Activated CD4-positive, alpha-beta T cell treated with anti-CD3 and anti-CD28 coated beads, Interleukin-2, amount 10 ng/mL, durations not matched to agents 7 days and 5 days (primary cell): ENCODE measurements around the gene ATP13A1. TPM values are rescaled to one million over a fixed set of nuclear protein-coding genes. Genes with fewer than 3 reads are reported as not detected.
"Not testable (repeated sequence)": the region's sequence is repeated elsewhere in the genome, so short reads cannot be mapped to it uniquely, and the experiment has no call there.

Experiments used
- CTCF ChIA-PET: fragments of 350-600 bp; sonication (Branson Sonifier 250); formaldehyde crosslinking; loops from one replicate; lab custom pipeline; 2021; ENCODE audit warnings: antibody characterized with exemption; lab: Charles Lee
- POLR2A ChIA-PET: fragments of 350-600 bp; sonication (Branson Sonifier 250); formaldehyde crosslinking; loops from one replicate; lab custom pipeline; 2021; ENCODE audit warnings: antibody characterized with exemption; lab: Charles Lee
- DNase-seq: peaks from one replicate; pipeline ENCODE4 v3.0.0-alpha.2; 2020
- H3K27ac Mint-ChIP-seq: one replicate; pipeline ENCODE4 v1.8.0; 2021; ENCODE audit warnings: mild to moderate bottlenecking, moderate library complexity, mixed read lengths
- H3K27me3 Mint-ChIP-seq: one replicate; pipeline ENCODE4 v1.8.0; 2021; ENCODE audit warnings: mixed read lengths
- H3K36me3 Mint-ChIP-seq: one replicate; pipeline ENCODE4 v1.8.0; 2021; ENCODE audit warnings: low read depth, mixed read lengths
- H3K4me1 Mint-ChIP-seq: one replicate; pipeline ENCODE4 v1.8.0; 2021; ENCODE audit warnings: mixed read lengths
- H3K4me3 Mint-ChIP-seq: one replicate; pipeline ENCODE4 v1.8.0; 2021; ENCODE audit warnings: mild to moderate bottlenecking, moderate library complexity, mixed read lengths
- H3K9me3 Mint-ChIP-seq: one replicate; pipeline ENCODE4 v1.8.0; 2021; ENCODE audit warnings: mixed read lengths
- total RNA-seq, 2 experiments: library from RNA; stranded (reverse); gene quantifications; one replicate each; pipeline ENCODE4 v1.2.3, GENCODE V29; 2021

The ATP13A1 gene
- total RNA-seq, 2 experiments from 2014 or later = 90.1 to 105 TPM

- Mint-ChIP-seq H3K9me3 (no peaks in the 10 kb centered on the region), H3K4me1 (peaks cover 37% of the 10 kb centered on the region), H3K4me3 (no peak overlapping the region), H3K36me3 (peaks cover 37% of the 10 kb centered on the region), H3K27ac (no peak overlapping the region), H3K27me3 (no peaks in the 10 kb centered on the region)
- POLR2A ChIA-PET = no interaction called here
- CTCF ChIA-PET = interaction anchor here (0.7 to 1.3 kb wide), 3 partner anchors 12 to 47 kb away, joined by 3 to 5 read pairs (median 4); no protein-coding TSS in a partner anchor
- no peak for DNase-seq
Observed at GRCh38 chr19:19623383-19623782, 40.1 kb downstream of the ATP13A1 start.

DNA sequence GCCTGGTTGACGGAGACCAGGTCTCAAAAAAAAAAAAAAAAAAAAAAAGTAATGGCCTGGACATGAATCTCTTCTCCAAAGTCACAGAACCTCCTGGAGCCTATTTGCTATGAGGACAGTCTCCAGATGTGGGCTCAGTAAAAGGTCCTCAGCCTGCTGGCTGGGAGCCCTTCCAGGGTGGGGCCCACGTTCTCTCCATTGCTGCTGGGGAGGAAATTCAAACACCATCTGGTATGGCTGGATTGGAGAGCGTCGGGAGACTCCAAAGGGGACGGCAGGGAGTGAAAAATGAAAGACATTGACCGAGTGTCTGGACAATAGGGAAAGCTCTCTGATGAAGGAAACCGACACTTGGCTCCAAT is 43.6 kb downstream of the ATP13A1 start:
- DNase-seq = no peak
- Mint-ChIP-seq H3K9me3 (no peaks in the 10 kb centered on the region), H3K4me3 (no peak overlapping the region), H3K27ac (no peak overlapping the region), H3K4me1 (peaks cover 46% of the 10 kb centered on the region), H3K27me3 (no peaks in the 10 kb centered on the region), H3K36me3 (peaks cover 39% of the 10 kb centered on the region)
- ChIA-PET CTCF (interaction anchor here (1.1 to 2.1 kb wide), 3 partner anchors 9 to 24 kb away, joined by 4 to 5 read pairs (median 5); partner anchors contain the start of gene GMIP), POLR2A (no interaction called here)

GRCh38 chr19:19619181-19619848 is 44.2 kb downstream of the ATP13A1 start:
- POLR2A ChIA-PET = no interaction called here
- Mint-ChIP-seq H3K9me3 (no peaks in the 10 kb centered on the region), H3K27me3 (no peaks in the 10 kb centered on the region), H3K36me3 (peaks cover 37% of the 10 kb centered on the region), H3K27ac (peak overlapping the region; percentile 76), H3K4me3 (peak overlapping the region; percentile 95), H3K4me1 (peaks cover 45% of the 10 kb centered on the region)
- DNase-seq = no peak
- CTCF ChIA-PET = interaction anchor here (2.1 kb wide), 1 partner anchor 25 kb away, joined by 5 read pairs; the partner anchor contains the start of gene GMIP

- peak; percentile 99 for DNase-seq
- ChIA-PET POLR2A (no interaction called here), CTCF (interaction anchor here (1.0 to 2.1 kb wide), 3 partner anchors 9 to 25 kb away, joined by 3 to 5 read pairs (median 5); partner anchors contain the start of gene GMIP)
- Mint-ChIP-seq H3K27ac (peak within 1 kb of the TSS; percentile 88), H3K4me3 (peak within 1 kb of the TSS; percentile 95), H3K9me3 (no peaks in the 10 kb centered on the region), H3K4me1 (peaks cover 48% of the 10 kb centered on the region), H3K27me3 (no peaks in the 10 kb centered on the region), H3K36me3 (peaks cover 33% of the 10 kb centered on the region)
Observed at GRCh38 chr19:19618219-19619051, 45.0 kb downstream of the ATP13A1 start, which contains the start of gene PBX4. TSS of gene PBX4 (minus strand) at chr19:19618687. CDS start at chr19:19618629, 58 bp downstream.

GRCh38 chr19:19615086-19615485 is 48.4 kb downstream of the ATP13A1 start:
- POLR2A ChIA-PET = no interaction called here
- peaks cover 65% of the 10 kb centered on the region for H3K4me1 Mint-ChIP-seq

GRCh38 chr19:19613506-19613905 is 50.0 kb downstream of the ATP13A1 start:
- no peak overlapping the region for H3K27ac Mint-ChIP-seq
- POLR2A ChIA-PET = no interaction called here
- H3K9me3 Mint-ChIP-seq = no peaks in the 10 kb centered on the region
- H3K27me3 Mint-ChIP-seq = no peaks in the 10 kb centered on the region
- no peak for DNase-seq
- peaks cover 65% of the 10 kb centered on the region for H3K4me1 Mint-ChIP-seq
- peaks cover 47% of the 10 kb centered on the region for H3K36me3 Mint-ChIP-seq
- no peak overlapping the region for H3K4me3 Mint-ChIP-seq
- CTCF ChIA-PET = interaction anchor here (0.6 to 2.0 kb wide), 4 partner anchors 9 to 81 kb away, joined by 3 to 6 read pairs (median 3); no protein-coding TSS in a partner anchor

More at GRCh38 chr19:19615086-19615485, 48.4 kb downstream of the ATP13A1 start:
- peak overlapping the region; percentile 82 for H3K27ac Mint-ChIP-seq
- H3K9me3 Mint-ChIP-seq = no peaks in the 10 kb centered on the region
- CTCF ChIA-PET = interaction anchor here (1.0 to 1.1 kb wide), 2 partner anchors 26 to 61 kb away, joined by 3 to 4 read pairs; no protein-coding TSS in a partner anchor
- H3K36me3 Mint-ChIP-seq = peaks cover 34% of the 10 kb centered on the region
- no peak for DNase-seq
- H3K4me3 Mint-ChIP-seq = peak overlapping the region; percentile 37
- H3K27me3 Mint-ChIP-seq = no peaks in the 10 kb centered on the region

GRCh38 chr19:19610376-19611202 is 52.9 kb downstream of the ATP13A1 start:
- H3K36me3 Mint-ChIP-seq = peaks cover 49% of the 10 kb centered on the region
- CTCF ChIA-PET = interaction anchor here (0.7 to 1.3 kb wide), 6 partner anchors 10 to 300 kb away, joined by 3 to 4 read pairs (median 3); partner anchors contain the start of gene GMIP
- no peaks in the 10 kb centered on the region for H3K9me3 Mint-ChIP-seq
- H3K4me3 Mint-ChIP-seq = no peak overlapping the region
- DNase-seq = no peak
- no peak overlapping the region for H3K27ac Mint-ChIP-seq
- no peaks in the 10 kb centered on the region for H3K27me3 Mint-ChIP-seq
- H3K4me1 Mint-ChIP-seq = peaks cover 67% of the 10 kb centered on the region
- POLR2A ChIA-PET = no interaction called here

DNA sequence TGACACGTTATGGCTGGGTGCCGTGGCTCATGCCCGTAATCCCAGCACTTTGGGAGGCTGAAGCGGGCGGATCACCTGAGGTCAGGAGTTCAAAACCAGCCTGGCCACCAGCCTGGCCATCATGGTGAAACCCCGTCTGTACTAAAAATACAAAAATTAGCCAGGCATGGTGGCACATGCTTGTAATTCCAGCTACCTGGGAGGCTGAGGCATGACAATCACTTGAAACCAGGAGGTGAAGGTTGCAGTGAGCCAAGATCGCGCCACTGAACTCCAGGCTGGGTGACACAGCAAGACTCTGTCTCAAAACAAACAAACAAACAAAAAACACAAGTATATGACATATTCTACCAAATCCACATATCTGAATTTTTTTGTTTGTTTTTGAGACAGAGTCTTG is 56.8 kb downstream of the ATP13A1 start:
- DNase-seq, H3K9me3 Mint-ChIP-seq, H3K27me3 Mint-ChIP-seq, H3K4me3 Mint-ChIP-seq: not testable (repeated sequence)
- ChIA-PET POLR2A (interaction anchor here (0.7 to 1.0 kb wide), 2 partner anchors 48 to 54 kb away, joined by 3 to 4 read pairs; no protein-coding TSS in a partner anchor), CTCF (interaction anchor here (0.8 to 1.8 kb wide), 4 partner anchors 11 to 75 kb away, joined by 3 to 5 read pairs (median 3); no protein-coding TSS in a partner anchor)
- Mint-ChIP-seq H3K36me3 (peaks cover 50% of the 10 kb centered on the region), H3K27ac (peak overlapping the region; percentile 95), H3K4me1 (peaks cover 64% of the 10 kb centered on the region)

DNA sequence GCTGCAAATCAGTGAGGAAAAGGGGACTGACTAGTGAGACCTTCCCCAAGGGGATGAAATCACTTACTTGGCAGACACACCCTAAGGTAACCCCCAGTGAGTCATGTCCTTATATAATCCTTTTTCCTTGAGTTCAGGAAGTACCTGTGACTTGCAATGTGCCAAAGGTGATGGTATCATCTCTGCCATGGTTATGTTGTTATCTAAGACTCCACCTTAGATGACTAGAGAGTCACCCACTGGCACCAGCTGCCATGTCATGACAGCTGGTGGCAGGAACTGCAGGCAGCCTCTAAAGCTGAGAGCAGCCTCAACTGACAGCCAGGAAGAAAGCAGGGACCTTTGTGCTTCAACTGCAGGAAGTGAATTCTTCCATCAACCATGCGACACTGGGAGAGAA is 57.5 kb downstream of the ATP13A1 start:
- H3K27ac Mint-ChIP-seq = peak overlapping the region; percentile 95
- H3K4me1 Mint-ChIP-seq = peaks cover 68% of the 10 kb centered on the region
- DNase-seq = peak; percentile 55
- peak overlapping the region; percentile 41 for H3K4me3 Mint-ChIP-seq
- no peaks in the 10 kb centered on the region for H3K27me3 Mint-ChIP-seq
- H3K36me3 Mint-ChIP-seq = peaks cover 54% of the 10 kb centered on the region
- CTCF ChIA-PET = interaction anchor here (0.7 to 1.3 kb wide), 6 partner anchors 10 to 74 kb away, joined by 3 to 4 read pairs (median 3); partner anchors contain the start of gene GMIP
- H3K9me3 Mint-ChIP-seq = peaks cover 4% of the 10 kb centered on the region
- POLR2A ChIA-PET = interaction anchor here (0.6 to 1.0 kb wide), 2 partner anchors 48 to 1857 kb away, joined by 3 read pairs; no protein-coding TSS in a partner anchor

GRCh38 chr19:19602713-19603324 is 60.7 kb downstream of the ATP13A1 start:
- Mint-ChIP-seq H3K4me1 (peaks cover 72% of the 10 kb centered on the region), H3K36me3 (peaks cover 41% of the 10 kb centered on the region)

DNA sequence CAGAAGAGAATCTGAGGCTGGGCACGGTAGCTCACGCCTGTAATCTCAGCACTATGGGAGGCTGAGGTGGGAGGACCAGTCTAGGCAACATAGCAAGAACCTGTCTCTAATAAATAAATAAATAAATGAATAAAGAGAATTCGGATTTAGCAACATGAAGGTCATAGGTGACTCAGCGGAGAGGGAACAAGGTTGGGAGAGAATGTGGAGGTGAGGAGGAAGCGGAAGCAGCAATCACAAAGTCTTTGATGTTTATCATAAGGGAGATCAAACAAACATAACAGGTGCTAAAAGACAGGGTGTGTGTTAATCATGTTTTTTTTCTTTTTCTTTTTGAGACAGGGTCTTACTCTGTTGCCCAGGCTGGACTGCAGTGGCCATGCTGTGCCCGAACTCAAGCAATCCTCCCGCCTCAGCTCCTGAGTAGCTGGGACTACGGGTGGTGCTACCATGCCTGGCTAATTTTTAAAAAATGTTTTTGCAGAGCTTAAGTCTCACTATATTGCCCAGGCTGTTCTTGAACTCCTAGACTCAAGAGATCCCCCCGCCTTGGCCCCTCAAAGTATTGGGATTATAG is 61.3 kb downstream of the ATP13A1 start:
- ChIA-PET CTCF (interaction anchor here (0.6 to 1.3 kb wide), 4 partner anchors 8 to 228 kb away, joined by 3 to 6 read pairs (median 4); no protein-coding TSS in a partner anchor), POLR2A (no interaction called here)
- Mint-ChIP-seq H3K4me1 (peaks cover 74% of the 10 kb centered on the region), H3K4me3 (peak overlapping the region; percentile 17), H3K27ac (peak overlapping the region; percentile 80), H3K27me3 (no peaks in the 10 kb centered on the region), H3K36me3 (peaks cover 43% of the 10 kb centered on the region), H3K9me3 (peaks cover 7% of the 10 kb centered on the region)
- DNase-seq = peak; percentile 54

More at GRCh38 chr19:19602713-19603324, 60.7 kb downstream of the ATP13A1 start:
- POLR2A ChIA-PET = no interaction called here
- Mint-ChIP-seq H3K27ac (peak overlapping the region; percentile 80), H3K4me3 (no peak overlapping the region), H3K9me3 (peaks cover 7% of the 10 kb centered on the region), H3K27me3 (no peaks in the 10 kb centered on the region)
- DNase-seq = no peak
- CTCF ChIA-PET = interaction anchor here (0.6 to 1.7 kb wide), 6 partner anchors 9 to 229 kb away, joined by 3 to 6 read pairs (median 4); no protein-coding TSS in a partner anchor
